Kidney epithelial cell (primary cell): Measurements from ENCODE around the gene GALNT17. TPM values are rescaled to one million over a fixed set of nuclear protein-coding genes. Genes with fewer than 3 reads are reported as not detected.
A peak's percentile ranks its signal among the peaks of the same experiment; 100 is the strongest.

Experiments
- DNase-seq: peaks from one replicate; pipeline ENCODE4 v3.0.0-alpha.2; 2010; ENCODE audit warnings: low read depth
- H3K27me3 ChIP-seq: 2 replicates; pipeline ENCODE4 v1.6.0; 2011; ENCODE audit warnings: low read length; ENCODE audit not compliant: control insufficient read depth, insufficient read depth
- H3K36me3 ChIP-seq: 2 replicates; pipeline ENCODE4 v1.5.1; 2011; ENCODE audit warnings: low read length; ENCODE audit not compliant: control insufficient read depth, insufficient read depth
- H3K4me3 ChIP-seq: 2 replicates; pipeline ENCODE4 v1.5.1; 2011; ENCODE audit warnings: low read depth, mild to moderate bottlenecking, control low read depth, low read length
- total RNA-seq: library from RNA; depleted of rRNA; stranded (reverse); fragments of >200 nt; gene quantifications from 2 replicates; pipeline ENCODE4 v1.2.3, GENCODE V29; 2015
- TF ChIP-seq, protein P1 (sequence below): IDR thresholded peaks from 2 replicates; pipeline ENCODE4 v1.5.1; 2011; ENCODE audit warnings: mild to moderate bottlenecking, moderate library complexity, low read length, control low read depth, inconsistent platforms; ENCODE audit not compliant: insufficient read depth, poor library complexity, severe bottlenecking

The GALNT17 gene
- total RNA-seq, 1 donor from 2014 or later: 3.3 TPM

DNA sequence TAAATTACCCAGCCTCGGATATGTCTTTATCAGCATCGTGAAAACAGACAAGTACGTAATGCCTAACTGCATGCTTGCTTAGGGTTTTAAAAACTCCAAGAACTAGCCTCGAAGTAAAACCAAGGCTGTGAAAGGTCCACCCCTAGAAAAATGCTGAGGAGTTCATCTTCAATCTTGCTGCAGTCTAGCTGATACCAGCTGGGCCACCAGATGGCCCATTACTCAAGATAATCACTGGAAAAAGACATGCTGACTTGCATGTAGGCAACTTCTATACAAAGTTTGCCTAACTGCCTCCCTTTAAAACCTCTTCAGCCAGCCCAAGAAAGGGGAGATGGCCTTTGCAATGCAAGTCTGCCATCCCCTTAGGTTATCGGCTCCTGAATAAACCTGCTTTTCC is 614.1 kb downstream of the GALNT17 start:
- TF ChIP-seq, protein P1, sequence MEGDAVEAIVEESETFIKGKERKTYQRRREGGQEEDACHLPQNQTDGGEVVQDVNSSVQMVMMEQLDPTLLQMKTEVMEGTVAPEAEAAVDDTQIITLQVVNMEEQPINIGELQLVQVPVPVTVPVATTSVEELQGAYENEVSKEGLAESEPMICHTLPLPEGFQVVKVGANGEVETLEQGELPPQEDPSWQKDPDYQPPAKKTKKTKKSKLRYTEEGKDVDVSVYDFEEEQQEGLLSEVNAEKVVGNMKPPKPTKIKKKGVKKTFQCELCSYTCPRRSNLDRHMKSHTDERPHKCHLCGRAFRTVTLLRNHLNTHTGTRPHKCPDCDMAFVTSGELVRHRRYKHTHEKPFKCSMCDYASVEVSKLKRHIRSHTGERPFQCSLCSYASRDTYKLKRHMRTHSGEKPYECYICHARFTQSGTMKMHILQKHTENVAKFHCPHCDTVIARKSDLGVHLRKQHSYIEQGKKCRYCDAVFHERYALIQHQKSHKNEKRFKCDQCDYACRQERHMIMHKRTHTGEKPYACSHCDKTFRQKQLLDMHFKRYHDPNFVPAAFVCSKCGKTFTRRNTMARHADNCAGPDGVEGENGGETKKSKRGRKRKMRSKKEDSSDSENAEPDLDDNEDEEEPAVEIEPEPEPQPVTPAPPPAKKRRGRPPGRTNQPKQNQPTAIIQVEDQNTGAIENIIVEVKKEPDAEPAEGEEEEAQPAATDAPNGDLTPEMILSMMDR: no peak
- DNase-seq: no peak
- Histone ChIP-seq H3K27me3 (no peaks in the 10 kb centered on the region), H3K4me3 (no peak overlapping the region), H3K36me3 (no peaks in the 10 kb centered on the region)

- no peak for DNase-seq
- TF ChIP-seq, protein P1: no peak
- Histone ChIP-seq H3K27me3 (peaks cover 6% of the 10 kb centered on the region), H3K4me3 (no peak overlapping the region), H3K36me3 (no peaks in the 10 kb centered on the region)
Observed at GRCh38 chr7:71750290-71750689, 618.3 kb downstream of the GALNT17 start.

DNA sequence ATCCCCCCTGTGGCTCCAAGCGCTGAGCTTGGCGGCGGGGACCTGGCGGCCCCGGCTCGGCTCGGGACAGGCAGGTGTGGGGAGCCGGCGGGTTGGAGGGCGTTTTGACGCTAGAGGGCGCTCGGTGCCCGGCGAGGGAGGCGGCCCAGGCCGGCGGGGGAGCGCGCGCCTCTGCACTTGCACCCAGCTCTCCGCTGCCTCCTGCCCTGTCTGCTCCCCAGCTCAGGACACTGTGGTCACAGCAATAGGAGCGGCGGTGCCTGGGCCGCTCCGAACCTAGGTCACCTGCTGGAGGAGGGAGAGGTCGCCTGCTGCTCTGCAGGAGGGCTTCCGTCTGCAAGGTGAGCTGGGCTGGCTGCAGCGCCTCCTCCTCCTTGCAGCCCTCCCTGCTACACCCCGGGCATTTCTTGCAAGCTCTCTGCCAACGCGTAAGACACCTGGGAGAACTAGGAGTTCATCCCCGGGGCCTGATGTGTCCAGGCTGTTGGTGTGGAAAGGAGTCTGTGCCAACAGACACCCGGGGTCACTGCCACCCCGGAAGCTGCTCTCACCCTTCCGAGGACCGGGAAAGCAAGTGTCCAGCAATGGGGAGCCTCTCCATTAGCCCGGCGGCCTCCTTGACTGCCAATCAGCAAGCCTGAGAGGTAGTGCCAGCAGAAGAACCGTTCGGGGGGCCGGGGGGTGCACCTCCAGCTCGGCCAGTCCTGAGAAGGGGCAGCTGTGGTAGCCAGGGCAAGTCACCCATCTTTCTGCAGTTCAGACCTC is 620.4 kb downstream of the GALNT17 start:
- Histone ChIP-seq H3K4me3 (no peak overlapping the region), H3K27me3 (peaks cover 6% of the 10 kb centered on the region), H3K36me3 (no peaks in the 10 kb centered on the region)
- TF ChIP-seq, protein P1: peak; percentile 36
- no peak for DNase-seq

DNA sequence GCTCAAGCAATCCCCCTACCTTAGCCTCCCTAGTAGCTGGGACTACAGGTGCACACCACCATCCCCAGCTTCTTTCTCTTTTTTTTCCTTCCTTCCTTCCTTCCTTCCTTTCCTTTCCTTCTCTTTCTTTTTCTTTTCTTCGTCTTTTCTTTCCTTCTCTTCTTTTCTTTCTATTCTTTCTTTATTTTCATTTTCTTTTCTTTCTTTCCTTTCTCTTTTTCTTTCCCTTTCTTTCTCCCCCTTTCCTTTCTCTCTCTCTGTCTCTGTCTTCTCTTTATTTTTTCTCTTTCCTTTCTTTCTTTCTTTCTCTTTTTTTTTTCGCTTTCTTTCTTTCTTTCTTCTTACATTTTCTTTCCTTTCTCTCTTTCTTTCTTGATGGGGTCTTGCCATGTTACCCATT is 621.3 kb downstream of the GALNT17 start:
- Histone ChIP-seq H3K4me3 (no peak overlapping the region), H3K36me3 (no peaks in the 10 kb centered on the region), H3K27me3 (peaks cover 6% of the 10 kb centered on the region)
- TF ChIP-seq, protein P1: no peak
- DNase-seq: no peak

GRCh38 chr7:71753956-71754664 is 622.2 kb downstream of the GALNT17 start:
- Histone ChIP-seq H3K36me3 (no peaks in the 10 kb centered on the region), H3K4me3 (no peak overlapping the region), H3K27me3 (peaks cover 6% of the 10 kb centered on the region)
- DNase-seq: no peak
- TF ChIP-seq, protein P1: no peak
